HCT116 (cell line): ENCODE data around the gene NARF.

Experiments used
- CTCF ChIP-seq, 3 experiments: fragments of 200-600 bp in 1 of 3; sonication (generic) in 1 of 3; IDR thresholded peaks in 2 of 3; conservative IDR thresholded peaks in 1 of 3; 2 replicates each; pipeline ENCODE4 v1.5.1; 2012 to 2017; ENCODE audit warnings: low read depth in 2 of 3, low read length in 2 of 3, antibody characterized with exemption in 1 of 3, borderline replicate concordance in 1 of 3, control low read depth in 1 of 3, mild to moderate bottlenecking in 1 of 3, mixed read lengths in 1 of 3, mixed run types in 1 of 3, moderate library complexity in 1 of 3; ENCODE audit not compliant: insufficient read depth in 1 of 3
- REST ChIP-seq: IDR thresholded peaks from 2 replicates; pipeline ENCODE4 v1.6.1; 2012; ENCODE audit warnings: low read depth
- SP1 ChIP-seq: IDR thresholded peaks from 2 replicates; pipeline ENCODE4 v1.6.1; 2012; ENCODE audit warnings: low read depth

DNA sequence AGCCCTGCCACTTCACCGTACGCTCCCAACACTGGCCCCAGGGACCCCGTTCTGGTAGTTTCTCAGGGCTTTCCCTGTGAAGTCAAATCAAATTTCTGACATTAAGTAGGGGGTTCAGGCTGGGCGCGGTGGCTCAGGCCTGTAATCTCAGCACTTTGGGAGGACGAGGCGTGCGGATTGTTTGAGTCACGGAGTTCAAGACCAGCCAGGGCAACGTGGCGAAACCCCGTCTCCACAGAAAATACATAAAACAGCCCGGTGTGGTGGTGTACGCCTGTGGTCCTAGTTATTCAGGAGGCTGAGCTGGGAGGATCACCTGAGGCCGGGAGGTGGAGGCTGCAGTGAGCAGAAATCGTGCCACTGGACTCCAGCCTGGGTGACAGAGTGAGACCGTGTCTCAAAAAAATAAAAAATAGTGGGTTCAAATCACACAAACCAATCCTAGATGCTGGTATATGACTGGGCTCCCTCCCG, 8.6 kb upstream of the NARF start:
- TF ChIP-seq CTCF (IDR thresholded peaks at IDR 0.05 in 2 of 3, conservative IDR thresholded peaks at IDR 0.05 in 1 of 3; ENCODE audit: borderline replicate concordance in 1 of 3, insufficient read depth in 1 of 3, low read depth in 2 of 3, low read length in 2 of 3) (no peak), REST (no peak), SP1 (no peak)
